Epithelial cell of proximal tubule (primary cell): ENCODE measurements around the gene METTL25B. TPM values are rescaled to one million over a fixed set of nuclear protein-coding genes. Genes with fewer than 3 reads are reported as not detected.
A peak's percentile ranks its signal among the peaks of the same experiment; 100 is the strongest.
"Not testable (repeated sequence)": the region's sequence is repeated elsewhere in the genome, so short reads cannot be mapped to it uniquely, and the experiment has no call there.

ENCODE experiments used
- DNase-seq: peaks from one replicate; pipeline ENCODE4 v3.0.0-alpha.2; 2011; ENCODE audit warnings: low read depth
- H3K4me3 ChIP-seq: 2 replicates; pipeline ENCODE4 v1.5.1; 2011; ENCODE audit warnings: low read depth, mild to moderate bottlenecking, low read length
- CTCF ChIP-seq: conservative IDR thresholded peaks from 2 replicates; pipeline ENCODE4 v1.5.1; 2012; ENCODE audit warnings: low read depth, mild to moderate bottlenecking, low read length
- total RNA-seq: library from RNA; depleted of rRNA; stranded (reverse); fragments of >200 nt; gene quantifications from 2 replicates; pipeline ENCODE4 v1.2.3, GENCODE V29; 2015

METTL25B gene
- total RNA-seq, 1 donor from 2014 or later, result 19.9 TPM

GRCh38 chr1:156754219-156754618 is 25.9 kb downstream of the METTL25B start:
- no peak overlapping the region for H3K4me3 ChIP-seq
- no peak for DNase-seq
- TF ChIP-seq CTCF, result no peak

- DNase-seq, result no peak
- no peak overlapping the region for H3K4me3 ChIP-seq
- TF ChIP-seq CTCF, result no peak
These were observed 27.3 kb downstream of the METTL25B start for GRCh38 chr1:156755527-156755950.

- TF ChIP-seq CTCF, result no peak
- no peak overlapping the region for H3K4me3 ChIP-seq
- no peak for DNase-seq
These were observed 28.1 kb downstream of the METTL25B start for GRCh38 chr1:156756355-156756754.

- H3K4me3 ChIP-seq, DNase-seq: not testable (repeated sequence)
These were observed 29.4 kb downstream of the METTL25B start for GRCh38 chr1:156757572-156758253.

- no peak for TF ChIP-seq CTCF
- DNase-seq, result no peak
- H3K4me3 ChIP-seq, result no peak overlapping the region
These were observed 32.0 kb downstream of the METTL25B start for GRCh38 chr1:156760092-156760795.

- TF ChIP-seq CTCF, result no peak
- no peak overlapping the region for H3K4me3 ChIP-seq
- DNase-seq, result no peak
These were observed 32.5 kb downstream of the METTL25B start for GRCh38 chr1:156760796-156761104.

GRCh38 chr1:156765136-156765535 is 36.9 kb downstream of the METTL25B start:
- not testable (repeated sequence) for H3K4me3 ChIP-seq, DNase-seq

- TF ChIP-seq CTCF, result no peak
- no peak for DNase-seq
- peak overlapping the region; percentile 87 for H3K4me3 ChIP-seq
These were observed 37.4 kb downstream of the METTL25B start for GRCh38 chr1:156765666-156766065.
